ENCODE data around the gene LCORL.

DNA sequence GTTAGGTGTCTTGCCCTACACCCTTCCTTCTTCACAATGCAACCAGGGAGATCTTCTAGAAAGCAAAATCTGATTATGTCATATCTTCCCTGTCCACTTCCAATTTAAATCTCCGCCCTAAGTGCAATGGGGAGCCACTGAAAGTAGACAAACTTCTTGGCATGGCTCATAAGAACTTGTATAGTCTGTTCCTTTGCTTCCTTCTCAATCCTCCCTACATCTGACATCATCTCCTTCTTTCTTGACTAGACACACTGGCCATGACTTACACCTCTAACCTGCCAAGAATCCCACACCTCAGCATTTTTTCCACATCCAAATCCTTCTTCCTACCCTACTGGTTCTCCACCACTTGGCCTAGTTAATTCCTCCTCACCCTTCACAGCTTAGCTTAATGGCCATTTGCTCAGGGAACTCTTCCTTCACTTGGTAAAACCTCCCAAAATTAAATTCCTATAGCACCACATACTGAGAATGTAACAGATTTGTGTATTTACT, 155.6 kb downstream of the LCORL start:
- TF ChIP-seq, protein P1, sequence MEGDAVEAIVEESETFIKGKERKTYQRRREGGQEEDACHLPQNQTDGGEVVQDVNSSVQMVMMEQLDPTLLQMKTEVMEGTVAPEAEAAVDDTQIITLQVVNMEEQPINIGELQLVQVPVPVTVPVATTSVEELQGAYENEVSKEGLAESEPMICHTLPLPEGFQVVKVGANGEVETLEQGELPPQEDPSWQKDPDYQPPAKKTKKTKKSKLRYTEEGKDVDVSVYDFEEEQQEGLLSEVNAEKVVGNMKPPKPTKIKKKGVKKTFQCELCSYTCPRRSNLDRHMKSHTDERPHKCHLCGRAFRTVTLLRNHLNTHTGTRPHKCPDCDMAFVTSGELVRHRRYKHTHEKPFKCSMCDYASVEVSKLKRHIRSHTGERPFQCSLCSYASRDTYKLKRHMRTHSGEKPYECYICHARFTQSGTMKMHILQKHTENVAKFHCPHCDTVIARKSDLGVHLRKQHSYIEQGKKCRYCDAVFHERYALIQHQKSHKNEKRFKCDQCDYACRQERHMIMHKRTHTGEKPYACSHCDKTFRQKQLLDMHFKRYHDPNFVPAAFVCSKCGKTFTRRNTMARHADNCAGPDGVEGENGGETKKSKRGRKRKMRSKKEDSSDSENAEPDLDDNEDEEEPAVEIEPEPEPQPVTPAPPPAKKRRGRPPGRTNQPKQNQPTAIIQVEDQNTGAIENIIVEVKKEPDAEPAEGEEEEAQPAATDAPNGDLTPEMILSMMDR (IDR thresholded peaks at IDR 0.05): no peak
- TF ChIP-seq ZFX (IDR thresholded peaks at IDR 0.05; ENCODE audit: borderline replicate concordance): no peak

Measured in 22Rv1 (cell line).